ENCODE results near the gene PROSER3. TPM values are rescaled to one million over a fixed set of nuclear protein-coding genes. Genes with fewer than 3 reads are reported as not detected.

PROSER3 gene
- polyA plus RNA-seq, 1 donor from 2014 or later, result 1.2 TPM

GRCh38 chr19:35789195-35789977 lies 31.4 kb downstream of the PROSER3 start:
- no peaks in the 10 kb centered on the region for H3K36me3 ChIP-seq (ENCODE audit: insufficient read depth, low read length)
- no peak overlapping the region for H3K9ac ChIP-seq (ENCODE audit: low read length)
- H3F3A ChIP-seq (ENCODE audit: insufficient read depth, low read length, poor library complexity, severe bottlenecking), result no peaks in the 10 kb centered on the region
- no peaks in the 10 kb centered on the region for H4K20me1 ChIP-seq (ENCODE audit: insufficient read depth)
- H3K9me2 ChIP-seq (ENCODE audit: insufficient read depth, low read length), result no peaks in the 10 kb centered on the region
- TF ChIP-seq EZH2 (IDR thresholded peaks at IDR 0.05; ENCODE audit: borderline replicate concordance, insufficient read depth, low read length, poor library complexity, severe bottlenecking) (no peak), REST (IDR thresholded peaks at IDR 0.05; ENCODE audit: borderline replicate concordance) (no peak), CTCF (IDR thresholded peaks at IDR 0.05; ENCODE audit: poor library complexity, severe bottlenecking) (no peak), RAD21 (conservative IDR thresholded peaks at IDR 0.05) (no peak), TAF1 (IDR thresholded peaks at IDR 0.05; ENCODE audit: low read depth) (no peak), POLR2AphosphoS5 (IDR thresholded peaks at IDR 0.05) (no peak)
- no peak overlapping the region for H3K4me2 ChIP-seq (ENCODE audit: low read length)
- H3K9me3 ChIP-seq (ENCODE audit: low read length), result no peaks in the 10 kb centered on the region
- H3K79me2 ChIP-seq (replicated peaks; ENCODE audit: insufficient read depth, low read length), result no peaks in the 10 kb centered on the region
- H3K4me3 ChIP-seq (ENCODE audit: low read length), result no peak overlapping the region
- no peak overlapping the region for H2AFZ ChIP-seq (ENCODE audit: low read depth, low read length)
- H3K27ac ChIP-seq (ENCODE audit: low read length), result no peak overlapping the region
- no peaks in the 10 kb centered on the region for H3K27me3 ChIP-seq (ENCODE audit: insufficient read depth, low read depth, low read length)

GRCh38 chr19:35789978-35790944 lies 32.3 kb downstream of the PROSER3 start:
- H3K27me3 ChIP-seq (ENCODE audit: insufficient read depth, low read depth, low read length), result no peaks in the 10 kb centered on the region
- no peak overlapping the region for H3K9ac ChIP-seq (ENCODE audit: low read length)
- H3F3A ChIP-seq (ENCODE audit: insufficient read depth, low read length, poor library complexity, severe bottlenecking), result no peaks in the 10 kb centered on the region
- no peaks in the 10 kb centered on the region for H3K36me3 ChIP-seq (ENCODE audit: insufficient read depth, low read length)
- no peaks in the 10 kb centered on the region for H4K20me1 ChIP-seq (ENCODE audit: insufficient read depth)
- no peak overlapping the region for H3K4me3 ChIP-seq (ENCODE audit: low read length)
- H3K79me2 ChIP-seq (replicated peaks; ENCODE audit: insufficient read depth, low read length), result no peaks in the 10 kb centered on the region
- H3K9me3 ChIP-seq (ENCODE audit: low read length), result no peaks in the 10 kb centered on the region
- H2AFZ ChIP-seq (ENCODE audit: low read depth, low read length), result no peak overlapping the region
- no peaks in the 10 kb centered on the region for H3K9me2 ChIP-seq (ENCODE audit: insufficient read depth, low read length)
- TF ChIP-seq POLR2AphosphoS5 (IDR thresholded peaks at IDR 0.05), result no peak
- no peak for TF ChIP-seq CTCF (IDR thresholded peaks at IDR 0.05; ENCODE audit: poor library complexity, severe bottlenecking)
- TF ChIP-seq REST (IDR thresholded peaks at IDR 0.05; ENCODE audit: borderline replicate concordance), result no peak
- no peak for TF ChIP-seq EP300 (conservative IDR thresholded peaks at IDR 0.05; ENCODE audit: poor library complexity, severe bottlenecking)
- TF ChIP-seq TAF1 (IDR thresholded peaks at IDR 0.05; ENCODE audit: low read depth), result no peak
- TF ChIP-seq SMC3 (conservative IDR thresholded peaks at IDR 0.05; ENCODE audit: poor library complexity), result no peak
- no peak for TF ChIP-seq MXI1 (conservative IDR thresholded peaks at IDR 0.05; ENCODE audit: poor library complexity, severe bottlenecking)
- no peak for TF ChIP-seq RAD21 (conservative IDR thresholded peaks at IDR 0.05)
- TF ChIP-seq EZH2 (IDR thresholded peaks at IDR 0.05; ENCODE audit: borderline replicate concordance, insufficient read depth, low read length, poor library complexity, severe bottlenecking), result no peak
- no peak overlapping the region for H3K4me2 ChIP-seq (ENCODE audit: low read length)
- H3K27ac ChIP-seq (ENCODE audit: low read length), result no peak overlapping the region
